ENCODE results near the gene DOCK3.

GRCh38 chr3:51332156-51332555 is 657.4 kb downstream of the DOCK3 start:
- TF ChIP-seq CTCF (IDR thresholded peaks at IDR 0.05) = no peak
- TF ChIP-seq IRF2 (CRISPR knock-in tag; IDR thresholded peaks at IDR 0.05; ENCODE audit: borderline replicate concordance, low read depth) = no peak
- no peak for TF ChIP-seq NR1H2 (CRISPR knock-in tag; IDR thresholded peaks at IDR 0.05)

Data from WTC11 (cell line).